Endothelial cell of umbilical vein (primary cell): ENCODE data around the gene LRRC56. TPM values are rescaled to one million over a fixed set of nuclear protein-coding genes. Genes with fewer than 3 reads are reported as not detected.

Experiments
- BruUV-seq: library from RNA; stranded (reverse); fragments of 400-500 nt; replicated peaks from 2 replicates; lab custom pipeline; 2021; lab: Mats Ljungman, UMichigan
- CTCF ChIA-PET: fragments of 300-600, 350-600 bp; sonication (Branson Sonifier 250); formaldehyde crosslinking; loops from one replicate; lab custom pipeline; 2021; ENCODE audit warnings: antibody characterized with exemption, inconsistent platforms; lab: Charles Lee
- POLR2A ChIA-PET: fragments of 300-600, 350-600 bp; sonication (Branson Sonifier 250); formaldehyde crosslinking; loops from one replicate; lab custom pipeline; 2021; ENCODE audit warnings: antibody characterized with exemption, inconsistent platforms; lab: Charles Lee
- DNase-seq: peaks from one replicate; pipeline ENCODE4 v3.0.0-alpha.2; 2011; ENCODE audit warnings: low read depth, low spot score
- FAIRE-seq: peaks from 2 replicates; lab custom pipeline; 2011; peaks lifted over from hg19 to GRCh38; lab: Jason Lieb, UNC
- H2AFZ ChIP-seq: 2 replicates; pipeline ENCODE4 v1.6.0; 2012; ENCODE audit warnings: low read depth, low read length, control low read depth, inconsistent platforms
- H3K27ac ChIP-seq: 2 replicates; pipeline ENCODE4 v1.5.1; 2011; ENCODE audit warnings: low read depth, mild to moderate bottlenecking, control low read depth, low read length, moderate library complexity; ENCODE audit not compliant: insufficient read depth
- H3K27me3 ChIP-seq, 2 experiments: 2 replicates each; pipeline versions ENCODE4 v1.6.0 to v1.6.1; 2011; ENCODE audit warnings: low read length in 2 of 2, mixed read lengths in 1 of 2; ENCODE audit not compliant: control insufficient read depth in 2 of 2, insufficient read depth in 2 of 2
- H3K36me3 ChIP-seq, 2 experiments: 2 replicates in 1 of 2; 3 replicates in 1 of 2; pipeline ENCODE4 v1.5.1; 2011; ENCODE audit warnings: low read length in 2 of 2, mild to moderate bottlenecking in 1 of 2, moderate library complexity in 1 of 2; ENCODE audit not compliant: control insufficient read depth in 2 of 2, insufficient read depth in 2 of 2; ENCODE audit errors: extremely low read depth in 1 of 2
- H3K4me1 ChIP-seq: 3 replicates; pipeline ENCODE4 v1.5.1; 2011; ENCODE audit warnings: mild to moderate bottlenecking, low read length; ENCODE audit not compliant: control insufficient read depth, insufficient read depth; ENCODE audit errors: extremely low read depth
- H3K4me2 ChIP-seq: 2 replicates; pipeline ENCODE4 v1.6.1; 2011; ENCODE audit warnings: low read length, control low read depth, mixed read lengths; ENCODE audit not compliant: insufficient read depth
- H3K4me3 ChIP-seq, 3 experiments: fragments of 200-600 bp in 1 of 3; sonication (generic), shearing (Covaris generic) in 1 of 3; replicated peaks in 1 of 3; 2 replicates each; pipeline ENCODE4 v1.5.1; 2011 to 2016; ENCODE audit warnings: control low read depth in 3 of 3, low read length in 3 of 3, mild to moderate bottlenecking in 2 of 3, inconsistent platforms in 1 of 3, low read depth in 1 of 3, moderate library complexity in 1 of 3; ENCODE audit not compliant: insufficient read depth in 1 of 3
- H3K79me2 ChIP-seq: 2 replicates; pipeline ENCODE4 v1.6.0; 2012; ENCODE audit warnings: low read length, inconsistent platforms; ENCODE audit not compliant: control insufficient read depth, insufficient read depth
- H3K9ac ChIP-seq: replicated peaks from 2 replicates; pipeline ENCODE3; 2011; ENCODE audit warnings: low read length, control low read depth; ENCODE audit not compliant: insufficient read depth; ENCODE audit errors: extremely low read depth
- H3K9me1 ChIP-seq: replicated peaks from 3 replicates; pipeline ENCODE4 v1.6.0; 2011; ENCODE audit warnings: mild to moderate bottlenecking, low read length; ENCODE audit not compliant: control insufficient read depth, insufficient read depth; ENCODE audit errors: extremely low read depth
- H3K9me3 ChIP-seq: replicated peaks from 2 replicates; pipeline ENCODE4 v1.5.1; 2012; ENCODE audit warnings: low read length, inconsistent platforms; ENCODE audit not compliant: control insufficient read depth, insufficient read depth
- H4K20me1 ChIP-seq: replicated peaks from 2 replicates; pipeline ENCODE3; 2011; ENCODE audit warnings: mild to moderate bottlenecking, low read length; ENCODE audit not compliant: control insufficient read depth, insufficient read depth; ENCODE audit errors: extremely low read depth
- EZH2 ChIP-seq: IDR thresholded peaks from 2 replicates; pipeline ENCODE4 v1.6.1; 2012; ENCODE audit warnings: borderline replicate concordance, low read depth, mild to moderate bottlenecking, moderate library complexity, low read length, inconsistent platforms; ENCODE audit not compliant: severe bottlenecking
- FOS ChIP-seq: IDR thresholded peaks from 2 replicates; pipeline ENCODE4 v1.6.1; 2011; ENCODE audit warnings: mild to moderate bottlenecking, low read length, moderate library complexity, borderline replicate concordance; ENCODE audit not compliant: insufficient read depth
- GATA2 ChIP-seq: IDR thresholded peaks from 2 replicates; pipeline ENCODE4 v1.7.0; 2011; ENCODE audit warnings: low read depth, mild to moderate bottlenecking, moderate library complexity, mixed read lengths, low read length; ENCODE audit not compliant: insufficient read length, insufficient read depth
- JUN ChIP-seq: IDR thresholded peaks from 2 replicates; pipeline ENCODE4 v1.6.1; 2011; ENCODE audit warnings: borderline replicate concordance, low read depth; ENCODE audit not compliant: insufficient read length, insufficient read depth
- MYC ChIP-seq: IDR thresholded peaks from one replicate; pipeline ENCODE4 v1.6.1; 2011; ENCODE audit warnings: mild to moderate bottlenecking, low read depth, low read length
- POLR2A ChIP-seq: IDR thresholded peaks from 2 replicates; pipeline ENCODE4 v1.6.1; 2012; ENCODE audit warnings: low read depth, mild to moderate bottlenecking, control low read depth, low read length
- POLR2AphosphoS5 ChIP-seq: IDR thresholded peaks from 2 replicates; pipeline ENCODE4 v1.6.1; 2012; ENCODE audit warnings: low read depth, mild to moderate bottlenecking, control low read depth, low read length, moderate library complexity; ENCODE audit not compliant: insufficient read depth
- dilution Hi-C: fragments of 300-500 bp; cut with MboI; formaldehyde crosslinking; loops from one replicate; pipeline ENCODE4 v1.15.0; 2019; ENCODE audit warnings: low sequenced_read_pairs; ENCODE audit not compliant: extremely low pct_ligation_motif_present
- intact Hi-C: fragments of 100-400 bp; cut with micrococcal nuclease; formaldehyde crosslinking; loops from one replicate; pipeline ENCODE4 v1.10.0; 2022
- polyA plus RNA-seq, 4 experiments: library from polyadenylated mRNA; depleted of rRNA in 3 of 4; stranded (reverse) in 3 of 4; unstranded in 1 of 4; fragments of >200 nt; gene quantifications; 2 replicates each; pipeline versions ENCODE4 v1.2.1 to v1.2.3, GENCODE V29; 2011 to 2012; ENCODE audit warnings: missing spikeins in 1 of 4
- total RNA-seq: library from RNA; stranded (reverse); gene quantifications from 2 replicates; pipeline ENCODE4 v1.2.3, GENCODE V29; 2021
- TF ChIP-seq, protein P1 (sequence below), 2 donors: IDR thresholded peaks; 1 replicate in 1 of 2; 2 replicates in 1 of 2; pipeline ENCODE4 v1.5.1; 2011; ENCODE audit warnings: low read length in 2 of 2, mild to moderate bottlenecking in 2 of 2, moderate library complexity in 2 of 2, control low read depth in 1 of 2, inconsistent platforms in 1 of 2, low read depth in 1 of 2; ENCODE audit not compliant: insufficient read depth in 1 of 2; ENCODE audit errors: extremely low read depth in 1 of 2
- TF ChIP-seq, protein P2 (sequence below): IDR thresholded peaks from 2 replicates; pipeline ENCODE4 v1.6.1; 2011; ENCODE audit not compliant: insufficient read depth, insufficient read length

Gene LRRC56
- total and polyA plus RNA-seq, 2 donors (not counting 3 experiments of a cell fraction or from before 2014, with no cell fraction given), result 0.47 to 0.55 TPM

DNA sequence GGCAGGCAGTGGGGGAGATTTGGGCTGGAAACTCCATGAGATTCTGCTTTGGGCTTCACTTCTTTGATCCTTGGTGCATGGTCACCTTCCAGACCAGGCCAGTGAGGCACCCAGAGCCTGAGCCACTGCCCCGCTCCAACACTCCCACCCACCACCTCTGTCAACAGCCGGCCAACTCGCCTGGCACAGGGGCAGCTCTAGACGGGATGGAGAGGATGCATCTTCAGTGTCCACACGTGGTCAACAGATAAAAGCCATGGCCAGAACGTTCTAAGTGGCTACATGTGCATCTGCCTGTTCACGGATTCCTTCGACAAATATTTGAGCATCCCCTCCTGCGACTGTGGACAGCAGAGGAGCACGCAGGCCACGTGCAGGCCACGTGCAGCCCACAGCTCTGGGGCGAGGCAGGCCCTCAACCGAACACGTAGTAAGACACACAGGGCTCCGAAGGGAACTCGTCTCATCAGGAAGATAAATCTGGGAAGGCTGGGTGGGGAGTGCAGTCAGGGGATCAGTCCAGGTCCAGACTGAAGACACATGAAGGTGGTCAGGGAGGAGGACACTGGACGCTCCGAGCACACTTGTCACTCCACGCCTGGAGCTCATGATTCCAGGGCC, 1.2 kb downstream of the LRRC56 start:
- FAIRE-seq (no peak), DNase-seq (no peak)
- H3K9me1 ChIP-seq, result no peaks in the 10 kb centered on the region
- BruUV-seq, result no TSS peak
- H3K27me3 ChIP-seq, result no peaks in the 10 kb centered on the region
- H3K9me3 ChIP-seq, result no peaks in the 10 kb centered on the region
- no peak overlapping the region for H3K27ac ChIP-seq
- no peak overlapping the region for H3K4me3 ChIP-seq
- no peak overlapping the region for H2AFZ ChIP-seq
- intact Hi-C loops, result loop anchor here (5.0 kb wide), 1 partner anchor 159 kb away; the partner anchor contains the start of genes DEAF1 and TMEM80
- H3K36me3 ChIP-seq, result peaks cover 0 to 1% of the 10 kb centered on the region in 2 experiments
- dilution Hi-C loops, result no loop called here
- no peak overlapping the region for H3K9ac ChIP-seq
- peaks cover 3% of the 10 kb centered on the region for H3K4me1 ChIP-seq
- CTCF ChIA-PET, result no interaction called here
- POLR2A ChIA-PET, result no interaction called here
- H3K79me2 ChIP-seq, result peaks cover 14% of the 10 kb centered on the region
- H4K20me1 ChIP-seq, result no peaks in the 10 kb centered on the region
- TF ChIP-seq JUN, result no peak
- no peak for TF ChIP-seq FOS
- TF ChIP-seq EZH2, result no peak
- TF ChIP-seq MYC, result no peak
- TF ChIP-seq POLR2AphosphoS5, result no peak
- TF ChIP-seq, protein P1, sequence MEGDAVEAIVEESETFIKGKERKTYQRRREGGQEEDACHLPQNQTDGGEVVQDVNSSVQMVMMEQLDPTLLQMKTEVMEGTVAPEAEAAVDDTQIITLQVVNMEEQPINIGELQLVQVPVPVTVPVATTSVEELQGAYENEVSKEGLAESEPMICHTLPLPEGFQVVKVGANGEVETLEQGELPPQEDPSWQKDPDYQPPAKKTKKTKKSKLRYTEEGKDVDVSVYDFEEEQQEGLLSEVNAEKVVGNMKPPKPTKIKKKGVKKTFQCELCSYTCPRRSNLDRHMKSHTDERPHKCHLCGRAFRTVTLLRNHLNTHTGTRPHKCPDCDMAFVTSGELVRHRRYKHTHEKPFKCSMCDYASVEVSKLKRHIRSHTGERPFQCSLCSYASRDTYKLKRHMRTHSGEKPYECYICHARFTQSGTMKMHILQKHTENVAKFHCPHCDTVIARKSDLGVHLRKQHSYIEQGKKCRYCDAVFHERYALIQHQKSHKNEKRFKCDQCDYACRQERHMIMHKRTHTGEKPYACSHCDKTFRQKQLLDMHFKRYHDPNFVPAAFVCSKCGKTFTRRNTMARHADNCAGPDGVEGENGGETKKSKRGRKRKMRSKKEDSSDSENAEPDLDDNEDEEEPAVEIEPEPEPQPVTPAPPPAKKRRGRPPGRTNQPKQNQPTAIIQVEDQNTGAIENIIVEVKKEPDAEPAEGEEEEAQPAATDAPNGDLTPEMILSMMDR (IDR thresholded peaks at IDR 0.05; ENCODE audit: extremely low read depth in 1 of 2, insufficient read depth in 1 of 2, low read depth in 1 of 2, low read length in 2 of 2), result no peak
- no peak for TF ChIP-seq GATA2
- no peak for TF ChIP-seq POLR2A
- TF ChIP-seq, protein P2, sequence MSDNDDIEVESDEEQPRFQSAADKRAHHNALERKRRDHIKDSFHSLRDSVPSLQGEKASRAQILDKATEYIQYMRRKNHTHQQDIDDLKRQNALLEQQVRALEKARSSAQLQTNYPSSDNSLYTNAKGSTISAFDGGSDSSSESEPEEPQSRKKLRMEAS, result no peak
- H3K4me2 ChIP-seq, result no peak overlapping the region
